ENCODE results near the gene EPOP. TPM values are rescaled to one million over a fixed set of nuclear protein-coding genes. Genes with fewer than 3 reads are reported as not detected.

EPOP gene
- total and polyA plus RNA-seq, 2 of the 13 experiments (the other 11 are each of a cell fraction or from before 2014, with no cell fraction given), result 14.7 to 37.8 TPM

- TF ChIP-seq THAP9 (CRISPR knock-in tag; IDR thresholded peaks at IDR 0.05; ENCODE audit: borderline replicate concordance), result no peak
- no peak for TF ChIP-seq CEBPZ (IDR thresholded peaks at IDR 0.05; ENCODE audit: low read length)
- no peak for TF ChIP-seq ZNF550 (CRISPR knock-in tag; IDR thresholded peaks at IDR 0.05; ENCODE audit: borderline replicate concordance)
- TF ChIP-seq HOXD1 (CRISPR knock-in tag; IDR thresholded peaks at IDR 0.05), result no peak
- TF ChIP-seq POLR2A (IDR thresholded peaks at IDR 0.05; ENCODE audit: insufficient read depth in 1 of 2, low read depth in 2 of 2, low read length in 2 of 2), result peak in 1 of 2 experiments; percentile 32; a peak in 2 of 4 replicates
- no peak for TF ChIP-seq ZNF136 (CRISPR knock-in tag; IDR thresholded peaks at IDR 0.05; ENCODE audit: low read depth)
- no peak for TF ChIP-seq MXD3 (CRISPR knock-in tag; IDR thresholded peaks at IDR 0.05)
- TF ChIP-seq ZBTB4 (CRISPR knock-in tag; IDR thresholded peaks at IDR 0.05; ENCODE audit: borderline replicate concordance), result no peak
- 0 out of 2 replicates have a peak, but pooled peaks have one; percentile 20 for TF ChIP-seq ZNF576 (CRISPR knock-in tag; IDR thresholded peaks at IDR 0.05)
- no peak for TF ChIP-seq ZNF839 (CRISPR knock-in tag; IDR thresholded peaks at IDR 0.05; ENCODE audit: borderline replicate concordance)
- no peak for TF ChIP-seq ZBTB20 (CRISPR knock-in tag; IDR thresholded peaks at IDR 0.05; ENCODE audit: borderline replicate concordance, low read depth)
- 0 out of 2 replicates have a peak, but pooled peaks have one; percentile 23 for TF ChIP-seq TGIF2 (CRISPR knock-in tag; IDR thresholded peaks at IDR 0.05)
- no peak for TF ChIP-seq ZNF317 (CRISPR knock-in tag; IDR thresholded peaks at IDR 0.05)
- no peak for TF ChIP-seq ZNF766 (CRISPR knock-in tag; IDR thresholded peaks at IDR 0.05; ENCODE audit: borderline replicate concordance)
- TF ChIP-seq MIER3 (CRISPR knock-in tag; IDR thresholded peaks at IDR 0.05; ENCODE audit: borderline replicate concordance), result 0 out of 2 replicates have a peak, but pooled peaks have one; percentile 16
- TF ChIP-seq ZNF549 (CRISPR knock-in tag; IDR thresholded peaks at IDR 0.05), result no peak
- no peak for TF ChIP-seq MTF1 (CRISPR knock-in tag; IDR thresholded peaks at IDR 0.05)
- TF ChIP-seq GATA4 (IDR thresholded peaks at IDR 0.05; ENCODE audit: borderline replicate concordance, low read depth), result no peak
- TF ChIP-seq FOXM1 (CRISPR knock-in tag; IDR thresholded peaks at IDR 0.05), result 0 out of 2 replicates have a peak, but pooled peaks have one; percentile 18
Measured at GRCh38 chr17:38705803-38706504, 31.2 kb upstream of the EPOP start (continued).
